HG02973 (cell line): ENCODE measurements around the gene DNM3.
"Not testable (repeated sequence)": the region's sequence is repeated elsewhere in the genome, so short reads cannot be mapped to it uniquely, and the experiment has no call there.

Source experiments
- ATAC-seq: cut with Tn5 transposase; IDR thresholded peaks from one replicate; pipeline ENCODE4 v1.9.1; 2021; ENCODE audit warnings: moderate library complexity; ENCODE audit not compliant: unreplicated experiment

Gene DNM3

GRCh38 chr1:172347416-172347815 is 506.1 kb downstream of the DNM3 start:
- ATAC-seq, result no peak

DNA sequence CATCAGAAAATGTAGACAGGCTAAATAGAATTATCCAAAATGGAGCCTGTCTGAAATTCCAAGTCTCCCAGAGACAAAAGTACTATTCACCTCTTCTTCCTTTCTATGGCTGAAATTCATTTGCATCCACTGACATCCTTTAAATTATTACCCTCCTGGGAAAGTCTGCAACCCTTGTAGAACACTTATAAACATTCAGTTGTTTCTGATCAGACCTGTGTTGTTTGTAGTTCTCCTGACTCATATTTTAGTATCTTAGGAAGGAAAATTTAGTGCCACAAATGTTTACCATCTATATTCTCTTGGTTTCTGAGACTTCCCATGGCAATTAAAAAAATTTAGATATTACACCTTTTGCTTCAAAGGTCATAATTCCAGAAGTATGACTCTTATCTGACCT is 509.6 kb downstream of the DNM3 start:
- no peak for ATAC-seq

DNA sequence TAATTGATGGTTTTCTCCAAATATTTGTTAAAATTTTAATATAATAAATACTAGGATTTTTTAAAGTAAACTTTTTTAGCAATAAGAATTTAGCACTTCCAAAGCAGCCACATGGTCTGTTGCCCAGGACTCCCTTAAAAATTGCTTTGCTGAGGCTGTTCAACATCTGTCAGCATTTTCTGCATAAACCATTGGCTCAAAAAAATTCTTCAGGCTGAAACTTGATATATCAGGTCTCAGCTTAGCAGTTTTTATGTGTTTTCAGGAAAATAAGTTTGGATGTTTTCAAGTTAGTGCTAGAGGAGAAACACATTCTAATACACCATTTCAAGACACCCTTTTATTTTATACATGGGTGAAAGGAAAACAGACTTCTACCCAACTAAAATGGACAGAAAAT is 510.0 kb downstream of the DNM3 start:
- ATAC-seq, result no peak

- ATAC-seq, result no peak
These were observed 510.5 kb downstream of the DNM3 start for GRCh38 chr1:172351754-172352161.

DNA sequence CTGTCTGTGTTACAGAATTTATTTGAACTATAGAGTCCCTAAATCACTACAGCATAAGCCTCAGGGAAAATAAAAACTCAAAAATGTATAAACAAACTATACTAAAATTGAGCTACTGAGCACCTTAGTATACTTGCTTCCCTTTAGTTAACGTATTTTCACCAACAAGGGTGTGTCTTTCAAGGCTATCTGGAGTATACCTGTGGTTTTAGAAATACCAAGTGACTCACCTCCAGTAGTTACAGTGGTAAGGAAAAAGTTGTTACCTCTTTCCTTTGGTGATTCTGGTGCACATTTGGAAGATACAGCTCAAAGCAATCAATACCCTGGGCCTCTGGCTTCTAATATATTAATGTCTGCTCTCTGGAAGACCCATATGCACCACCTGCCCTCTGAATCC is 511.1 kb downstream of the DNM3 start:
- ATAC-seq, result no peak

- ATAC-seq, result no peak
These were observed 513.3 kb downstream of the DNM3 start for GRCh38 chr1:172354291-172355274.

GRCh38 chr1:172356620-172357019 is 515.3 kb downstream of the DNM3 start:
- no peak for ATAC-seq

DNA sequence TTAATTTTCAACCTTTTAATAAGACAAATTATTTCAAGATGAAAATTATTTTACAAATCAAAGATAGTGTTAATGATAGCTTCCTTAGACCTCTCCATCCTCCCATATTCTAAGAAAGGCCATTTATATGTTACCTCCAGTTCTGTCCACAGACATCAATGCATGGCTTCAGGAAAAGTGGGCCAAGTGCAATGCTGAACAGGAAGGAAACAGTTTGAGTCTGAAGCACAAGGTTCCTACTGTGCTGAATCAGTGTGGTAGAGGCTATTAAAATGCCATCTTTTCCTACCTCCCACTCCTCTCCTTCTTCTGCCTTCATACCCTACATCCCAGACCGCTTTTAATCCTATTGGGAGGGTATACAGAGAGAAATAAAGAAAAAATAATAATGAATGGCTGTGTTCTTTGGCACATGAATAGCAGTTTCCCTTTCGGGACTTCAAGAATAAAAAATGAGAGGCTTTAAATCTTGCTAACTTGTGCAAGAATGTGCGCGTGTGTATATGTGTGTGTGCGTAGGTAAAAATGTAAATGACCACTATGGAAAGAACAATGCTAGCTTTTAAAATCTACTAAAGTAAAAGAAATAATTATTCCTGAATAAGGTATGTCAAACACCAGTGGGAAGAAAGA is 516.6 kb downstream of the DNM3 start:
- ATAC-seq, result peak; percentile 11

GRCh38 chr1:172359491-172359999 is 518.2 kb downstream of the DNM3 start:
- ATAC-seq, result no peak

DNA sequence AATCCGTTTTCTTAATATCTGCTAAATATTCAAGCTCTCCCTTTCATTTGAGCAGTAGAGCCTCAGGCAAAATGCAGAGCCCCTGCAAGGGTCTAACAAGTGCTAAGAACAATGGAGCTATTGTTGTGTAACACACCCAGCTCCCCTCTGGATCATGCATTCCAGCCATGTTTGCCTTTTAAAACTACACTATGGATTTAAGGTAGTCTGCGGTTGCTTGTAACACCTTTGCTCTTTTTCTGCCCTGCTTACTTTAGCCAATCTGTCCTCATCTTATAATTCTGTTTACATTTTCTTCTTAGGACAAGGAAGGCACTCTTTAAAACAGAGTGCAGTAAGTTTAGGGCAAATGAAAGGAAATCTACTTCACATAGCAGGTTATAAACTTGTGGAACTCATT is 519.2 kb downstream of the DNM3 start:
- ATAC-seq, result no peak

GRCh38 chr1:172360985-172361384 is 519.7 kb downstream of the DNM3 start:
- no peak for ATAC-seq

DNA sequence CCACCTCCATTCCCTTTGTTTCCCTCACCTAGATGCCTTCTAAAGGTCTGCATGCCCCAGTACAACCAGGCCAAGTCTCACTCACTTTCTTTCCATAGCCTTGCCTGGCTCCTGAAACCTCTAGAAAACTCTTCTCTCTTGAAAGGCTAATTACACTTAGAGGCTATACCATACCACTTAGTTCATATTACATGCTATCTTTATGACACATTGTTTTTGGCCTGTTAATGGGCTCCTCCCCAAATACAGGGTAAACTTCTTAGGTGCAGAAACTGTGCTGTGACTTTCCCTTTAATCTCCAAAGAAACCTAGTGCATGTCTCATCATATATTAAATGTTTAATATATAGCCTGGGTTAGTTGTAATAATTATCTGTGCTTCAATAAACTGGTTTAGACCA is 522.6 kb downstream of the DNM3 start:
- ATAC-seq, result no peak

DNA sequence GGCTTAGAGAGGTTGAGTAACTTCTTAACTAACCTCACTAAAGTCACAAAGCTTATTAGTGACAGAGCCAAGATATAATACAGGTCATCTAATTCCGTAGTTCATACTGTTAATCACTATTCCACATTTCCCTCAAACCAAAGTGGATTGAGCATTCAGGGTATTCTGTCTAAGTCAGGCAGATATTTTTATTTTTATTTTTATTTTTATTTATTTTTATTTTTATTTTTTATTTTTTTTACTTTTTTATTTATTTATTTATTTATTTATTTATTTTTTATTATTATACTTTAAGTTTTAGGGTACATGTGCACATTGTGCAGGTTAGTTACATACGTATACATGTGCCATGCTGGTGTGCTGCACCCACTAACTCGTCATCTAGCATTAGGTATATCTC is 530.3 kb downstream of the DNM3 start:
- ATAC-seq, result not testable (repeated sequence)

- no peak for ATAC-seq
These were observed 532.6 kb downstream of the DNM3 start for GRCh38 chr1:172373864-172374263.

DNA sequence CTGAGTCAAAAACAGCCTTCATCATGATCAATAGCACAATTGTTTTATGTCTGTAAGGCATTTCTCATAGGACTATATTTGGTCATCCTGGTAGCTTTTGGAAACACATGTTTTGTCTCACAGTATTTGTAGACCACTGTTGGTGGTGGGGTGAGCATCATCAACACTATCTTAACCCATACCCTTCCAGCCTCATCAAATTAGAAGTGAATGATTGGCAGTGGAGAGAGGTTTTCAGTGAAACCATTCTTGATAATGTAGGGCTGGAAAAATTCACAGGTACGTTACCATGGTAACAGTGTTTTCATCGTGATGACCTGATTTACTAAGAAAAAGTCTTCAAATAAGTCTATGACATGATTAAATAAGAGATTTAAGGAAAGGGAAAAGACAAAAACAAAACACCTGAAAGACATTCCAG is 533.9 kb downstream of the DNM3 start:
- ATAC-seq, result no peak

DNA sequence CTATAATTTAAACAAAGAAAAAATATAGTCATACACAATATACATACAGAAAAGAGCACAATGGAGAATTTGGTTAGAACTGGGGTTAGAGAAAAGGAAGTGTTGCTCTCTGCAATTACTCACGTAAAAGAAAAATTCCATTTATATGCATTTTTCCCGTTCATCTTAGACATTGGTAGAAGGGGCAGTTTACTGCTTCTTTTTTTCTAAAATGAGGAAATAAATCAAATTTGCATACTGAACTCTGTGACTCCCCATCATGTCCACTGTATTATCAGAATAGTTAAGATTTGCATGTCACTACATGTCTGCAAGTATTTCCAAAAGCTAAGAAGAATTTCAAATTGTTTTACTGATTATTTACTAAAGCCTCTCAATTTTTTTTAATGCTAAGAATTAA is 535.1 kb downstream of the DNM3 start:
- ATAC-seq, result no peak

DNA sequence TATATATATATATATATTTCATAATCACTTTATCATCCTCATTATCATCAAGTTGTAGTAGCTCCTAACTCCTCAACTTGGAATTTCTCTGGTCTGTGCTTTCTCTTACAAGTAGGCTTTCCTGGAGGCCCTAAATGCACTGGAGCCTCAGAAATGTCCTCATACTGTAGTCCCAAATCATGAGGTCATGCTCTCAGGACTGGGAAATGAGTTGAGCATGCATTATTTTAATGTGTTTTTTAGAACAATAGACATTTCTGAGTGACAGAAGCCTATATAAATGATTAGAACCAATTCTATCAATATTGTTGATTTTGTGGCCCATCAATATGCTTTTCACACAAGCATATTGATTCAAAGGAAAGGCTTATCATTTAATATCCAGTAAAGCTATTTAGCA is 536.3 kb downstream of the DNM3 start:
- ATAC-seq, result no peak

DNA sequence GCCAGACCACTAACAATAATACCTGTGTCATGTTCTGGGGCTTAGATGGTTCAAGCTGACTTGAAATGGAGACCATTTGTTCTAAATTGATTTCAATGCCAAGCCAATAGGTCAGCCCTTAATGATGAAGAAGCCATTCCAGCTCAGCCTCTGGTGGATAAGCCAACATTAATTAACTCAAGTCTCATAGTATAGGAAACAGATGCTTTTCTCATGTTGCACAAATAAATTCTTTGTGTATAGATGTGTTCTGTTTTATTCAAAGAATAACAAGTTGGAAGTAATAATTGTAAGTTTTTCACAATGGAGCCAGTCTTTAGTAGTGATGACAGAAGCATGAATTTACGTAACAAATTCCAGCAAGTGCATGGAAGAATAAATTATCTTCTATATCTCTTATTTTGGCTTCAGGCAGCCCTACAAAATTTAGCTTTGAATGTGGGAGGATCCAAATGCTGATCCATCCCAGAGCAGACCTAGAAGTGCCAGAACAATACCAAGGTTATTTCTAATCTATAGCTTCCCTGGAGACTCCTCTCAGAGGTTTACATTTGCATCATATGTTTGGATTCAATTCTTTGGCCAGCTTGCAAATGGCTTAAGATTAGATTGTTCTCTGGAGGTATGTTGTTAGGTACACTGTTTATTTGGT is 536.9 kb downstream of the DNM3 start:
- ATAC-seq, result no peak

DNA sequence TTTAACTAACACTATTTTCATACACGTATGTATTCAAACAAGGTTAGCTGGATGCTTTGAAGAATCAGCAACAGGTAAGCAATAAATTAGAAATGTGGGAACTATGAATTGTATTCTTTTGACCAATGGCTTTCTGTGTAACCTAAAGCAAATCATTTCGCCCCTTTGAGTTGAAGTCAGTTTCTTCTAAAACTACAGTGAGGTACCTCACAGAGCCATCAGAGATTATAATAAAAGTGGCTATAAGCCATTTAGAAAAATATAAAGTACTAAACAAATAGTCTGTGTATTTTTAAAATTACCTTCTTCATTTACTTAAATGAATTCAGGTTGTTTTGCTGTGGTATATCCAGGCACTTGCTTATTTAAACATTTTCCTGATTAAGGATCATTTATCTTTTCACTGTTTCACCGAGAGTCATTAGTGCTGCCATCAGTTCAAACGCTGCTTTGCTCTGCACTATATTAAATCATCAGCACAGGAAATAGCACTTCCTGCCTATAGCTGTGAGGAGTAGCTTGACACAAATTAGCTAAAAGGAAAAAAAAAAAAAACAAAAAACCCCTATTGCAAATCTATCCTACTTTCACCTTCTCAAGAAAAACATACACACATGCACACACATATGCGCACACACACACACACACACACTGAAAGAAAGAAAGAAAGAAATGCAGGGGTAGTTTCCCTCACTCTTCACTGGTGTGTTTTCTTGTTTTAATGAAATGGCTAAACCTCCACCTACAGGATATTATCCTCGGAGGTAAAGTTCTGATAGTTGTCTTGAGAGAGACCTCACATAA is 539.3 kb downstream of the DNM3 start:
- peak; percentile 82 for ATAC-seq

GRCh38 chr1:172381946-172382345 is 540.6 kb downstream of the DNM3 start:
- ATAC-seq, result no peak

GRCh38 chr1:172382406-172382805 is 541.1 kb downstream of the DNM3 start:
- ATAC-seq, result no peak
